Measurements from ENCODE around the gene MYO7B.

The MYO7B gene

GRCh38 chr2:127637236-127637630, 101.8 kb downstream of the MYO7B start:
- no peak overlapping the region for H3K27ac ChIP-seq (ENCODE audit: low read depth, low read length, poor library complexity, severe bottlenecking)
- H3K4me3 ChIP-seq (ENCODE audit: low read depth, low read length, poor library complexity, severe bottlenecking), result no peak overlapping the region
- H2AFZ ChIP-seq (ENCODE audit: low read length), result no peak overlapping the region
- H4K20me1 ChIP-seq (ENCODE audit: insufficient read depth, low read length), result no peaks in the 10 kb centered on the region
- H3K9ac ChIP-seq (ENCODE audit: low read length), result no peak overlapping the region
- H3K9me3 ChIP-seq (ENCODE audit: low read length), result no peaks in the 10 kb centered on the region
- H3K9me2 ChIP-seq (ENCODE audit: low read depth, low read length), result no peaks in the 10 kb centered on the region
- H3F3A ChIP-seq (ENCODE audit: insufficient read depth, low read length), result no peaks in the 10 kb centered on the region
- H3K36me3 ChIP-seq (ENCODE audit: insufficient read depth, low read length), result no peaks in the 10 kb centered on the region
- peaks cover 7% of the 10 kb centered on the region for H3K4me1 ChIP-seq (ENCODE audit: insufficient read depth, low read length, severe bottlenecking)
- no peak overlapping the region for H3K4me2 ChIP-seq (ENCODE audit: low read length)
- peaks cover 5% of the 10 kb centered on the region; the same call in 1 of the 2 replicates for H3K27me3 ChIP-seq (ENCODE audit: insufficient read depth, low read length)
- TF ChIP-seq EZH2 (IDR thresholded peaks at IDR 0.05; ENCODE audit: borderline replicate concordance, low read length), result no peak
- no peak for TF ChIP-seq CTCF (IDR thresholded peaks at IDR 0.05; ENCODE audit: low read length)
- H3K79me2 ChIP-seq (ENCODE audit: insufficient read depth, low read length), result no peaks in the 10 kb centered on the region

- no peak overlapping the region for H3K4me3 ChIP-seq (ENCODE audit: low read depth, low read length, poor library complexity, severe bottlenecking)
- H3K27me3 ChIP-seq (ENCODE audit: insufficient read depth, low read length), result peaks cover 5% of the 10 kb centered on the region; the same call in 1 of the 2 replicates
- no peak overlapping the region for H3K9ac ChIP-seq (ENCODE audit: low read length)
- no peak overlapping the region for H3K4me2 ChIP-seq (ENCODE audit: low read length)
- H4K20me1 ChIP-seq (ENCODE audit: insufficient read depth, low read length), result no peaks in the 10 kb centered on the region
- H3F3A ChIP-seq (ENCODE audit: insufficient read depth, low read length), result no peaks in the 10 kb centered on the region
- H3K36me3 ChIP-seq (ENCODE audit: insufficient read depth, low read length), result no peaks in the 10 kb centered on the region
- TF ChIP-seq EZH2 (IDR thresholded peaks at IDR 0.05; ENCODE audit: borderline replicate concordance, low read length) (no peak), CTCF (IDR thresholded peaks at IDR 0.05; ENCODE audit: low read length) (no peak)
- no peaks in the 10 kb centered on the region for H3K9me2 ChIP-seq (ENCODE audit: low read depth, low read length)
- H3K79me2 ChIP-seq (ENCODE audit: insufficient read depth, low read length), result no peaks in the 10 kb centered on the region
- H3K9me3 ChIP-seq (ENCODE audit: low read length), result no peaks in the 10 kb centered on the region
- H3K4me1 ChIP-seq (ENCODE audit: insufficient read depth, low read length, severe bottlenecking), result peaks cover 7% of the 10 kb centered on the region
- H2AFZ ChIP-seq (ENCODE audit: low read length), result no peak overlapping the region
- no peak overlapping the region for H3K27ac ChIP-seq (ENCODE audit: low read depth, low read length, poor library complexity, severe bottlenecking)
Measured at GRCh38 chr2:127637725-127638252, 102.3 kb downstream of the MYO7B start.

- Histone ChIP-seq H3K4me1 (ENCODE audit: insufficient read depth, low read length, severe bottlenecking) (peaks cover 7% of the 10 kb centered on the region), H3K4me3 (ENCODE audit: low read depth, low read length, poor library complexity, severe bottlenecking) (no peak overlapping the region), H4K20me1 (ENCODE audit: insufficient read depth, low read length) (no peaks in the 10 kb centered on the region), H3K9me2 (ENCODE audit: low read depth, low read length) (no peaks in the 10 kb centered on the region), H3K4me2 (ENCODE audit: low read length) (no peak overlapping the region), H2AFZ (ENCODE audit: low read length) (no peak overlapping the region), H3K9ac (ENCODE audit: low read length) (no peak overlapping the region), H3F3A (ENCODE audit: insufficient read depth, low read length) (no peaks in the 10 kb centered on the region), H3K27me3 (ENCODE audit: insufficient read depth, low read length) (peaks cover 5% of the 10 kb centered on the region; the same call in 1 of the 2 replicates), H3K36me3 (ENCODE audit: insufficient read depth, low read length) (no peaks in the 10 kb centered on the region), H3K79me2 (ENCODE audit: insufficient read depth, low read length) (no peaks in the 10 kb centered on the region), H3K9me3 (ENCODE audit: low read length) (no peaks in the 10 kb centered on the region), H3K27ac (ENCODE audit: low read depth, low read length, poor library complexity, severe bottlenecking) (no peak overlapping the region)
- TF ChIP-seq CTCF (IDR thresholded peaks at IDR 0.05; ENCODE audit: low read length), result no peak
- TF ChIP-seq EZH2 (IDR thresholded peaks at IDR 0.05; ENCODE audit: borderline replicate concordance, low read length), result no peak
Measured at GRCh38 chr2:127638361-127639110, 103.1 kb downstream of the MYO7B start.

All from OCI-LY1 (cell line).